ENCODE data around the gene ALKBH7. TPM values are rescaled to one million over a fixed set of nuclear protein-coding genes. Genes with fewer than 3 reads are reported as not detected.

Gene ALKBH7
- total and polyA plus RNA-seq, 12 donors = 108 to 221 (median 168) TPM

GRCh38 chr19:6362027-6362350 is 10.6 kb upstream of the ALKBH7 start:
- TF ChIP-seq CTCF (IDR thresholded peaks at IDR 0.05) = no peak
- Histone ChIP-seq H3K27me3 (no peaks in the 10 kb centered on the region), H3K9me3 (no peaks in the 10 kb centered on the region), H3K4me3 (peak overlapping the region; percentile 71 to 99 (median 88)), H3K4me1 (peaks cover 0 to 14% (median 8%) of the 10 kb centered on the region in 9 donors), H3K27ac (peak overlapping the region; percentile 53 to 95 (median 92)), H3K36me3 (peaks cover 0 to 43% (median 29%) of the 10 kb centered on the region in 9 donors)
- ATAC-seq = peak in 4 of 8 donors; percentile 11 to 27 (median 20)
- intact Hi-C loops (cut with DNase I) = loop anchor here in 1 of 10 donors (5.0 kb wide), 1 partner anchor 145 kb away; no protein-coding TSS in a partner anchor
- no peak for DNase-seq
- 1 to 2% methylated on average over 7 of the region's 7 CpGs for WGBS, 2 donors

GRCh38 chr19:6362351-6362801 is 10.2 kb upstream of the ALKBH7 start:
- Histone ChIP-seq H3K27ac (peak overlapping the region in 8 of 10 donors; percentile 83 to 95 (median 92)), H3K4me3 (peak overlapping the region in 9 of 10 donors; percentile 71 to 99 (median 91)), H3K27me3 (no peaks in the 10 kb centered on the region), H3K9me3 (no peaks in the 10 kb centered on the region), H3K36me3 (peaks cover 0 to 47% (median 32%) of the 10 kb centered on the region in 9 donors), H3K4me1 (peaks cover 0 to 14% (median 8%) of the 10 kb centered on the region in 9 donors)
- WGBS, 2 donors = 30% methylated on average over 11 of the region's 11 CpGs
- DNase-seq = no peak
- no peak for ATAC-seq
- intact Hi-C loops (cut with DNase I) = loop anchor here in 1 of 10 donors (5.0 kb wide), 1 partner anchor 145 kb away; no protein-coding TSS in a partner anchor
- no peak for TF ChIP-seq CTCF (IDR thresholded peaks at IDR 0.05)

GRCh38 chr19:6364353-6364752 is 8.2 kb upstream of the ALKBH7 start:
- ATAC-seq = no peak
- TF ChIP-seq CTCF (IDR thresholded peaks at IDR 0.05) = no peak
- H3K27ac ChIP-seq = no peak overlapping the region
- no peaks in the 10 kb centered on the region for H3K9me3 ChIP-seq
- intact Hi-C loops (cut with DNase I) = loop anchor here in 1 of 10 donors (5.0 kb wide), 1 partner anchor 147 kb away; no protein-coding TSS in a partner anchor
- H3K36me3 ChIP-seq = peaks cover 0 to 67% (median 51%) of the 10 kb centered on the region in 9 donors
- no peaks in the 10 kb centered on the region for H3K27me3 ChIP-seq
- no peak for DNase-seq
- H3K4me1 ChIP-seq = peaks cover 0 to 14% (median 8%) of the 10 kb centered on the region in 9 donors
- H3K4me3 ChIP-seq = no peak overlapping the region
- WGBS, 2 donors = 95 to 98% methylated on average over 21 of the region's 21 CpGs

- WGBS, 2 donors = 2 to 3% methylated on average over 48 to 52 of the region's 53 CpGs
- Histone ChIP-seq H3K4me1 (peaks cover 0 to 26% (median 8%) of the 10 kb centered on the region in 9 donors), H3K9me3 (no peaks in the 10 kb centered on the region), H3K27ac (peak overlapping the region; percentile 91 to 100 (median 96)), H3K27me3 (no peaks in the 10 kb centered on the region), H3K36me3 (peaks cover 0 to 32% (median 13%) of the 10 kb centered on the region in 9 donors), H3K4me3 (peak overlapping the region; percentile 54 to 100 (median 66))
- ATAC-seq = peak; percentile 86 to 92 (median 90)
- TF ChIP-seq CTCF (IDR thresholded peaks at IDR 0.05) = no peak
- DNase-seq = peak; percentile 98 to 99
- intact Hi-C loops (cut with DNase I) = loop anchor here in 4 of 10 donors (2.0 to 10.0 kb wide), 4 partner anchors 20 to 362 kb away; partner anchors contain the start of genes KHSRP (in 3 of the 4), GPR108 (in 1 of the 4), GTF2F1 (in 1 of the 4) and TRIP10 (in 1 of the 4)
Observed at GRCh38 chr19:6373096-6373812, 660 bp downstream of the ALKBH7 start.

Data from heart right ventricle (tissue), 16 donors.